ENCODE measurements around the gene NPAS2.

NPAS2 gene

DNA sequence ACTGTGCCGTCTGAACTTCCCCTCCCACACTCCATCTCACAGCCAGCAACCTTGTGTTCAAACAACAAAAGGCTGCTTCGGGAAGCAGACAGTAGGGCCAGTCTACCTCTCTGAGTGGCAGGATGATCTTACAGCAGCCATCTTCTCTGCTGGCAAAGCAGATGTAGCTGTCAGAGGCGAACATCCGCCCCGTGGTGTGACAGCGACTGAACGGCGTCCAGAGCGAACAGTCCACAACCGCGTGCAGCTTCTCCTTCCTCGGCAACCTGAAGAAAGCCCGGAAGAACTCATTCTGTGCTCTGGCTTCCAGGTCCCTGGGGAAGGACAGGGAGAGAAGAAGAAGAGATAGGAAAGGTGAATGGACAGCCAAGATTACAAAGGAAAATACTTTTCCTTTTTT, 220.1 kb downstream of the NPAS2 start:
- no peak for DNase-seq (ENCODE audit: low read depth in 2 of 3, low spot score in 1 of 3)

GRCh38 chr2:101040761-101041160, 220.8 kb downstream of the NPAS2 start:
- no peak for DNase-seq (ENCODE audit: low read depth in 2 of 3, low spot score in 1 of 3)

- no peak for DNase-seq (ENCODE audit: low read depth in 2 of 3, low spot score in 1 of 3)
These were observed 221.5 kb downstream of the NPAS2 start for GRCh38 chr2:101041413-101041812.

GRCh38 chr2:101045330-101045729, 225.4 kb downstream of the NPAS2 start:
- DNase-seq (ENCODE audit: low read depth in 2 of 3, low spot score in 1 of 3): no peak
